ENCODE results near the gene ABCB11.

ABCB11 gene

DNA sequence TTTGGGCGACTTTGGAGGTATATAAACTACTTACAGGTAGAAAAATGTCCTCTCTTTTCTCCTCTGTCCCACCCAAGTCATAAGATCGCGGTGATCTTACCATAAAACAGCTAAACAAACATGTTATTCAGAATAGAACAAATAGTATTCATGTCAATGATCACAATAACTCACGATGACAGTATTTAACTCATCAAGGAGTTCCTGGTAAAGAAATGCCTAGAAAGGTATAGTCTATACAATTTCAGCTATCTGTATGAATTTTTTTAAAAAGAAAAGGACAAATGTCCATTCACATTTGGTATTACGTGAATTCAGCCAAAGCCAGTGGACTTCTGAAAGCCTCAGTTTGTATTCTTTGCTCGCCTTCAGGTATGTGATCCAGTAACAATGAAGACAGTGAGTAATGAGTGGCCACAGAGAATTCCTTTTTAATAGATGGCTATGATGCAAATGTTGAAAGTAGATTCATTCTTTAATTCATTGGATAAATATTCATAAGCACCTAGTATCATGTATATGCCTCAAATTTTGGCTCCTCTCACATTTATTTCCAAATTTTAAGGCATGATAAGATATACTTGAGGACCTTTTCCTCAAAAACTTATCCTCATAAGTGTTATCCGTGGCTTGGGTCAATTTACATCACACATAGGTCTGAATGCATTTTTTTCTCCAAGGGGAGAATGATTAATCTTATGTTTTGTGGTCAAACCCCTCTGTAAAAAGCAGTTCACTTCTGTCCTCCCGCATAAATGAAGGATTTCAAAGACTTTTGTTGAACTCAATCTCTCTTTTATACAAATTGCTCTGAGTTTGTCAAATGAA is 20.3 kb downstream of the ABCB11 start:
- Histone ChIP-seq H3K27ac (ENCODE audit: low read length) (no peak overlapping the region), H3K9ac (ENCODE audit: low read length) (no peak overlapping the region), H2AFZ (ENCODE audit: low read length) (no peak overlapping the region), H3K27me3 (replicated peaks; ENCODE audit: insufficient read depth, low read length) (no peaks in the 10 kb centered on the region), H3K4me2 (ENCODE audit: low read depth, low read length) (no peak overlapping the region), H3F3A (ENCODE audit: insufficient read depth, low read length) (no peaks in the 10 kb centered on the region), H3K9me2 (replicated peaks; ENCODE audit: insufficient read depth, low read length) (no peaks in the 10 kb centered on the region), H3K4me3 (ENCODE audit: low read length) (no peak overlapping the region), H3K4me1 (ENCODE audit: low read length) (no peaks in the 10 kb centered on the region), H3K9me3 (replicated peaks; ENCODE audit: insufficient read depth, low read length) (no peaks in the 10 kb centered on the region), H3K36me3 (replicated peaks; ENCODE audit: insufficient read depth, low read length) (no peaks in the 10 kb centered on the region), H3K79me2 (ENCODE audit: low read length) (no peaks in the 10 kb centered on the region), H4K20me1 (ENCODE audit: insufficient read depth, low read length) (no peaks in the 10 kb centered on the region)
- DNase-seq, result no peak
- TF ChIP-seq, protein P1, sequence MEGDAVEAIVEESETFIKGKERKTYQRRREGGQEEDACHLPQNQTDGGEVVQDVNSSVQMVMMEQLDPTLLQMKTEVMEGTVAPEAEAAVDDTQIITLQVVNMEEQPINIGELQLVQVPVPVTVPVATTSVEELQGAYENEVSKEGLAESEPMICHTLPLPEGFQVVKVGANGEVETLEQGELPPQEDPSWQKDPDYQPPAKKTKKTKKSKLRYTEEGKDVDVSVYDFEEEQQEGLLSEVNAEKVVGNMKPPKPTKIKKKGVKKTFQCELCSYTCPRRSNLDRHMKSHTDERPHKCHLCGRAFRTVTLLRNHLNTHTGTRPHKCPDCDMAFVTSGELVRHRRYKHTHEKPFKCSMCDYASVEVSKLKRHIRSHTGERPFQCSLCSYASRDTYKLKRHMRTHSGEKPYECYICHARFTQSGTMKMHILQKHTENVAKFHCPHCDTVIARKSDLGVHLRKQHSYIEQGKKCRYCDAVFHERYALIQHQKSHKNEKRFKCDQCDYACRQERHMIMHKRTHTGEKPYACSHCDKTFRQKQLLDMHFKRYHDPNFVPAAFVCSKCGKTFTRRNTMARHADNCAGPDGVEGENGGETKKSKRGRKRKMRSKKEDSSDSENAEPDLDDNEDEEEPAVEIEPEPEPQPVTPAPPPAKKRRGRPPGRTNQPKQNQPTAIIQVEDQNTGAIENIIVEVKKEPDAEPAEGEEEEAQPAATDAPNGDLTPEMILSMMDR (IDR thresholded peaks at IDR 0.05; ENCODE audit: low read length), result no peak
- TF ChIP-seq EZH2phosphoT487 (IDR thresholded peaks at IDR 0.05; ENCODE audit: low read length) (no peak), EZH2 (optimal IDR thresholded peaks at IDR 0.05; ENCODE audit: low read depth, low read length) (no peak)

DNA sequence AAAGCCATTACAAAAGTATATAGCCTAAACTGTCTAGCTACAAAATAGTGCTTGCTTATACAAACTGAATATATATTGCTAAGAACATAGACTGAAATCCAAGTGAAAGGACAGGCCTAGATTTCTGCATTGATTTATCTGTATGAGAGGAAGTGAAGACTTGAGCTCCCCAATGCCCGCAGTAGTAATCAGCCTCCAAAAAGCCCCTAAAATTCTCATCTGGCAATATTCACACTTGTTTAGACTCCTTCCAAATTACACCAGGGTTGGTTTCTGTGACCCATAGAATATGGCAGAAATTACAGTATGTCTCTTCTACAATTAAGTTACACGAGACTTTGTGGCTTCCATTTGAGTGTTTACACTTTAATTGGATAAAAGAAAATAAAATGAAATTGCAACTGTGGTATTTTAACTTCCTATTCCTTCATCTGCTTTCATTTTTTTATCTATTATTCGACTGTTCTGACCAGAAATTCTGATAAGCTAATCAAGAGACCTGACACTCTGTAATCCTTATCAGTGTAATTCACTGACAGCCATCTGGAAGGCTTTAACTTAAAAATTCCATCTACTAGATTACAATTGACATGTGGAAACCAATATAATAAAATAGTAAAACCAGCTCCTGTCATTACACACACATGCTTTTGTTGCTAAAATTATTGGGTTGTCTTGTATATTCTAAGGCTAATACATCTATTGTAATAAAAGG is 21.1 kb downstream of the ABCB11 start:
- Histone ChIP-seq H3K9me3 (replicated peaks; ENCODE audit: insufficient read depth, low read length) (no peaks in the 10 kb centered on the region), H3K4me1 (ENCODE audit: low read length) (no peaks in the 10 kb centered on the region), H3K4me2 (ENCODE audit: low read depth, low read length) (no peak overlapping the region), H3K27ac (ENCODE audit: low read length) (no peak overlapping the region), H3K4me3 (ENCODE audit: low read length) (no peak overlapping the region), H2AFZ (ENCODE audit: low read length) (no peak overlapping the region), H4K20me1 (ENCODE audit: insufficient read depth, low read length) (no peaks in the 10 kb centered on the region), H3K79me2 (ENCODE audit: low read length) (no peaks in the 10 kb centered on the region), H3K9ac (ENCODE audit: low read length) (no peak overlapping the region), H3K9me2 (replicated peaks; ENCODE audit: insufficient read depth, low read length) (no peaks in the 10 kb centered on the region), H3K36me3 (replicated peaks; ENCODE audit: insufficient read depth, low read length) (no peaks in the 10 kb centered on the region), H3K27me3 (replicated peaks; ENCODE audit: insufficient read depth, low read length) (no peaks in the 10 kb centered on the region), H3F3A (ENCODE audit: insufficient read depth, low read length) (no peaks in the 10 kb centered on the region)
- DNase-seq, result no peak
- TF ChIP-seq, protein P1 (IDR thresholded peaks at IDR 0.05; ENCODE audit: low read length), result no peak
- TF ChIP-seq EZH2 (optimal IDR thresholded peaks at IDR 0.05; ENCODE audit: low read depth, low read length) (no peak), EZH2phosphoT487 (IDR thresholded peaks at IDR 0.05; ENCODE audit: low read length) (no peak)

DNA sequence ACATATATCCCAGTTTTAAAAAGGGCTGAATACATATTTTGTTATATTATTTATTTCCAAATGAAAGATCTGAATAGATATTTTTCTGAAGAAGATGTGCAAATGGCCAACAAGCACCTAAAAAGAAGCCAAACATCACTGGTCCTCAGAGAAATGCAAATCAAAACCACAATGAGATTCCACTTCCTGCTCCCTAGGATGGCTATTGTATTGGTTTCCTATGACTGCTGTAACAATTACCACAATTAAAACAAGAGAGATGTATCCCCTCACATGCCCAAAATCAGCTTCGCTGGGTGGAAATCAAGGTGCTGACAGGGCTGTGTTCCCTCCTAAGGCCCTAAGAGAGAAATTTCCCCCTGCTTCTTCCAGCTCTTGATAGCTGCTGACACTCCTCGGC is 23.2 kb downstream of the ABCB11 start:
- H3K9me3 ChIP-seq (replicated peaks; ENCODE audit: insufficient read depth, low read length), result no peaks in the 10 kb centered on the region
- no peak overlapping the region for H3K4me3 ChIP-seq (ENCODE audit: low read length)
- H3K9me2 ChIP-seq (replicated peaks; ENCODE audit: insufficient read depth, low read length), result no peaks in the 10 kb centered on the region
- no peak for DNase-seq
- H3K4me2 ChIP-seq (ENCODE audit: low read depth, low read length), result no peak overlapping the region
- H3F3A ChIP-seq (ENCODE audit: insufficient read depth, low read length), result no peaks in the 10 kb centered on the region
- TF ChIP-seq EZH2phosphoT487 (IDR thresholded peaks at IDR 0.05; ENCODE audit: low read length) (no peak), EZH2 (optimal IDR thresholded peaks at IDR 0.05; ENCODE audit: low read depth, low read length) (no peak)
- TF ChIP-seq, protein P1 (IDR thresholded peaks at IDR 0.05; ENCODE audit: low read length), result no peak
- H3K79me2 ChIP-seq (ENCODE audit: low read length), result no peaks in the 10 kb centered on the region
- H3K27me3 ChIP-seq (replicated peaks; ENCODE audit: insufficient read depth, low read length), result no peaks in the 10 kb centered on the region
- H3K36me3 ChIP-seq (replicated peaks; ENCODE audit: insufficient read depth, low read length), result no peaks in the 10 kb centered on the region
- no peaks in the 10 kb centered on the region for H4K20me1 ChIP-seq (ENCODE audit: insufficient read depth, low read length)
- no peak overlapping the region for H2AFZ ChIP-seq (ENCODE audit: low read length)
- no peak overlapping the region for H3K9ac ChIP-seq (ENCODE audit: low read length)
- no peak overlapping the region for H3K27ac ChIP-seq (ENCODE audit: low read length)
- no peaks in the 10 kb centered on the region for H3K4me1 ChIP-seq (ENCODE audit: low read length)
